Renal cortex interstitium (tissue), 11 donors: ENCODE measurements around the gene BTK. TPM values are rescaled to one million over a fixed set of nuclear protein-coding genes. Genes with fewer than 3 reads are reported as not detected.
A peak's percentile ranks its signal among the peaks of the same experiment; 100 is the strongest.

Experiments
- DNase-seq, 11 donors: peaks; one replicate each; pipeline ENCODE4 v3.0.0-alpha.2; 2013; ENCODE audit warnings: low read depth in 9 of 11, low spot score in 4 of 11; ENCODE audit errors: extremely low read depth in 1 of 11
- polyA plus RNA-seq, 3 donors: library from polyadenylated mRNA; unstranded; fragments of 120-200 nt; gene quantifications; one replicate each; pipeline ENCODE4 v1.2.1, GENCODE V29; 2013; ENCODE audit not compliant: insufficient read length in 3 of 3

The BTK gene
- polyA plus RNA-seq, 3 donors = 2.5 to 4.0 (median 3.0) TPM

DNA sequence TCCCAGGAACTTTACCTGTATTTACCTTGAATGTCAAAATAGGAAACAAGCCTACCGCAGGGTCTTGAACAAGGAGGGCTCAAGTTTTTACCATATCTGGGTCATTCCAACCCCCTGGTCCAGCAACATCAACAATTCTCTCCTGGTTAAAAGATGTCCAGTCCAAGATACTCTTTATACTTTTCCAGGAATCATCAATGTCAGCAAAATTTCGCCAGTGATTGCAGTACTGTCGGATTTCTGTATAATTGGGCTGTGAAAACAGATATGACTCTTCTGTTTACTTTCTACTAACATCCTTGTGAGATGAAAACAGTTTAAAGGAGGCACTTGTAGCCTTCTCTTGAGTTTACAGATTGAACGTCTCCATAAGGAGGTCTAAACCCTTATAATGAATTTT lies 12.7 kb upstream of the BTK start:
- DNase-seq = no peak

DNA sequence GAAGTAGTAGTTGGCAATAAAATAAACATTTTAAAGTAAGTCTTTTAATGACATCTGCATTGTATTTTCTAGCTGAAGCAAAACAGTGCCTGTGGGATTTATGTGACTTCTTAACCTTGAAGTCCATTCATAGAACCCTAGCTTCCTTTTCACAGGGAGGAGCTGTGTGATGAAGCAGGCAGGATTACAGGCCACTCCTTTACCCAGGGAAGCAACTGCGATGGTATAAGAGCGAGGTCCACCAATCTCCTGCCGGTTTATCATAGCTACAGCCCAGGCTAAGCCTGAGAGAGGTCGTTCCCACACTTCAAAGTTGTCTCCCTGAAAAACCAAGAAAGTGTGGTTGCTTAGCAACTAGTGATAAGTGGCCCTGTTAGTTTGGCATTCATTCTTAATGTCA lies 11.8 kb upstream of the BTK start:
- DNase-seq = no peak

DNA sequence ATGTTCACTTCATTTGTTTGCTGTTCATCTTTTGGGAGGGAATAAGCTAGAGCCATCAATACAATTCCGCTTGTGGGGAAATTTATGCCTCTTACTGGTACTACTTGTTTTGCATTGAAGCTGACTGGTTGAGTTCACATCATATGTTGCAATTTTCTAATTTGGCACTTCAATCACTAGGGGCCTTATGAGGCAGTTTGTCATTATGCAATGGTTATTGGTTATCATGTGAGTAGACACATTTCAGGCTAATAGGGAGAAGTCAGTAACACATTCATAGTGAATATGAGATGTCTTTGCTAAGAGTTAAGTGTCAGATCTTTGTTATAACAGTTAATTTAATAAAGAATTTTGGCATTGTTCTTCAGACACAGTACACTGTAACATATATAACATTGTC lies 9.8 kb upstream of the BTK start:
- no peak for DNase-seq

DNA sequence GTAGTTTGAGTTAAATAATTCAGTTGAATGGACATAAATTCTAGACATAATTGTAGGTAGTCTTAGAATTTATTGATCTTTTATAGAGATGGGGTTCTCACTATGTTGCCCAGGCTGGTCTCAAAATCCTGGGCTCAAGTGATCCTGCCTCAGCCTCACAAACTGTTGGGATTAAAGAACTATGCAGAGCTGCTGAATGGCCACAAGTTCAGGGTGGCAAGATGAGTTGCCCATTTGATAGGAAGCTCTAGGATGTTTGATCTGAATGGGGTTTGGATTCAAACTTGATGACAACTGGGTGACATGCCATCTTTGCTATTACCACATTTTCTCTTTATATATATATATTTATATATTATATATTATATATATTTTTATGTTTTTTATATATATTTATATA lies 8.4 kb upstream of the BTK start:
- DNase-seq = no peak

DNA sequence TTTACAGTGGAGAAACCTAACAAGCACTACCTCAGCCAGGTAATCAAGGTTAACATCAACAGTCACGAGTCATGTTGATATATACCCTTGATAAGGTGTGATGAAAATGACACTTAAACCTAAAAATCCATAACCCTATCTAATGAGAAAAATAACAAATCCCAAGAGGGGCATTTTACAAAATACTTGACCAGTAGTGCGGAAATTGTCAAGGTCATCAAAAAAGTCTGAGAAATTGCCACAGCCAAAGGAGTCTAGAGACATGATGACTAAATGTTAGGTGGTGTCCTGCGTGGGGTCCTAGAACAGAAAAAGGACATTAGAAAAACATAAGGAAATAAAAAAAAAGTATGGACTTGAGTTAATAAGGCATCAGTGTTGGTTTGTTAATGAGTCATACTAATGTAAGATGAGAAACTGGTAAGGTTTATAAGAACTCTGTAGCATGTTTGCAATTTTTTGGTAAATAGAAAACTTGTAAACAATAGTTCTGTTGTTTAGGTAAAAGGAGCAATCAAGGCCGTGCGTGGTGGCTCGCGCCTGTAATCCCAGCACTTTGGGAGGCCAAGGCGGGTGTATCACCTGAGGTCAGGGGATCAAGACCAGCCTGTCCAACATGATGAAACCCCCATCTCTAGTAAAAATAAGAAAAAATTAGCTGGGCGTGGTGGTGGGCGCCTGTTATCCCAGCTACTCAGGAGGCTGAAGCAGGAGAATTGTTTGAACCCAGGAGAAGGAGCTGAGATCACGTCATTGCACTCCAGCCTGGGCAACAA lies 7.7 kb upstream of the BTK start:
- no peak for DNase-seq

DNA sequence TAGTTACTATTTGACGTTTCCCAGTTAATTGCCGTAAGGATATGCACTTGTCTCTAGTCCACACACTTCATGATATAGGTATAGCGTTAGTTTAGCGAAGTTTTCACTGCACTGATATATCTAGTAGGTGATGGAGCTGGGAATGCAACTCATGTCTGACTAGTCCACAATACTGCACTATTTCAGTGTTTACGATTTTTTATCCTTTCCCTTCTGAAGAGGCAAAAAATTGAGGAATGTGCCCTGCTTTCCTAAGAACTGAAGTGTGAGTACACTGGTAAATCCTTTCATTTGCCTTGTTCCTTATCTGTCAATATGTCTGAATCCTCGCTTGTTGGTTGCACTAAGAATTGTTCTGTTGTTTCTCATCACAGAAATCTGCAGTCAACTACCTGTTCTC lies 5.8 kb upstream of the BTK start:
- DNase-seq = no peak

DNA sequence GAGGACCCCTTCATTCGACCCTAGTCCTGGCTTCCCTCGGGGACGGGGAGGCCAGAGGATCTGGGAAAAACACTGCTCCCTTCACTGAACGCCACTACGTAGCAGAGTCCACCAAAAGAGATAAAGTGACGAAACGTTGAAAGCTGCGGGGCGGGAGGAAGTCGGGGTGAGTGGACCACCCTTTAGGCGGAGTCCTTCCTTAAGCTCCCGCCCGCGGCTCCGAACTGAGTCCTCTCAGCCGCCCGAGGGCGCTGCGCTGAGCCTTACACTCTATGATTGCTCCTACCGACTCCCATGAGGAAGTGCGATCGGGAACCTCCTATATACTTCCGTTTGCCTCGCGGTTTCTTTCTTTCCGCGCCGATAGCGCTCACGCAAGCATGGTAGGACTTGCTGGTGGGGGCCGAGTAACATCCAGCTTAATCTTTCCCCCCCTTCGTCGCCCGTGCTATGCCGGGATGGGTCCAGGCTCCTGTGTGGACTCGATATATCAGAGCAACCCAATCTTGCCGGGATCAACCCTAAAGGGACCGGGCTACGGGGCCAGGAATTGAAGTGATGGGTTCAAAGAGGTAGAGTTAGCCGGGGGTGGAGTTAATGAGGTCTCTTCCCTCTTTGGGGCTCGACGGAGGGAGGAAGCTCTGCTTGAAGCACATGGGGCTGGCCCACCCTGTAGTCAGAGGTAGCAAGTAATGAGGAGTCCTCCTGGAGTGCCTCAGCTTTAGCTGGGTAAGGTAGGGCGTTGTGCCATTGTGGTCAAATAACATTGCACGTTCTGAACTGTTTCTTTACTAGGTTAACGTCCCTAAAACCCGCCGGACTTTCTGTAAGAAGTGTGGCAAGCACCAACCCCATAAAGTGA lies 4.9 kb upstream of the BTK start, which contains the start of gene RPL36A:
Gene RPL36A (plus strand): TSS at position 348 of the 862 bp plus-strand sequence. CDS start 33 bp downstream, at position 381.
- DNase-seq = peak; percentile 64 to 86 (median 79)

DNA sequence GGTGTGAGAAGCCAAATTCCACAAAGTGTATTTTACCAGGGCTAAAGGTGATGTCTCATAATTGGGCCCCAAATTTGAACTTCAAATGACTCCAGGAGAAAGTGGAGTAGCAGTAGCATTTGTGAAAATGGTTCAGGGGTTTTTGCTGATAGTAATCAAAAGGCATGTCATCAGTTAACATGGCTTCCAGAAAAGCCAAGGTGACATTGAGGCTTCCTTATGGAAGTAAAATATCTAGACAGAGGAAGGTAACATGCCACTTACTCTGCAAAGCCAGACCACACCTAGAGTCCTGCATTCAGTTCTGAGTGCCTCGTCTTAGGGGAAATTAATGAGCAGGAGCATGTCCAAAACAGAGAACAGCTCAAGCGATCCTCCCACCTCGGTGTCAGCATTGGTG lies 2.6 kb upstream of the BTK start:
- DNase-seq = no peak

DNA sequence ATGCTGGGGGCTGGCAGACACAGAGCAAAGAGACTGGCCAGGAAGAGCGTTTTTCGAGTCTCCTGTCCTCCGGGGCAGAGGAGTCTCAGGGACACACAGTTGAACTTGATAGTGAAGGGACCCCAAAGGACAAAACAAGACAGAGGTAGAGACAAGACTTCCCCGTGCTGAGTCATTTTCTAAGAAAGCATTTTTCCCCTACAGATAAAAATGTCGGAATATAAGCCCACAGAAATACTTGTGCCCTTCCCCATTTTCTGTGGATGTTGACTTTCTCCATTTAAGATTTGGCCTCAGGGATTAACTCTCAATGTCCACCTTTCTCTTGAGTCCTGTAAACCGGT lies 523 bp upstream of the BTK start:
- no peak for DNase-seq

DNA sequence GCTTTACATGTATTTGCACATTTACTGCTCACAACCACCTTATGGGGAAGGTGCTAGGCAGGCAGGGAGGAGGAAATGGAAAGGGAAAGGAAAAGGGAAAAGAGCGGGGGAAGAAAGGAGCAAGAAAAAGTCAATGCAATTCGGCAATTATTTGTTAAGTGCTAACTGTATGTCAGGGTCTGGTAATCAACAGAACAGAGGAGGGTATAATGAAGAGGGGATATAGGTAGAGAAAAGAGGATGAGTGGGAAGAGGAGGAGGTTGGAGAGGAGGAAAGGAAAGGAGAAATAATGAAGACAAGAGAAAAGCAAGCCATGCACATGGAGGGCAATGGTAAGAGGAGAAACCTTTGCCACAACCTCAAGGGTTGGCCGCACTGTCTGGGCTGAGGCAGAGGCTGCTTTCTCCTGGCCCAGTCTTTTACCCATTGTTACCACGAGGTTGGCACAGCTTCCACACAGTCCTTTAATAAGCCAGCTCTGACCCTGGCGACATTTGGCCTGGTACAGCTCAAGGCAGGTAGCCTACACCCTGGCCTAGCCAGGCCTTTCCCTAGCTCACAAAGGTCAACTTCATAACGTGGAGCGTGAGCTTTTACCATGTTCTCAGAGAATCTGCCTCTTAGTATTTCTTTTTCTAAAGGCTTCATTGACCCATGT lies 836 bp downstream of the BTK start:
- DNase-seq = no peak

DNA sequence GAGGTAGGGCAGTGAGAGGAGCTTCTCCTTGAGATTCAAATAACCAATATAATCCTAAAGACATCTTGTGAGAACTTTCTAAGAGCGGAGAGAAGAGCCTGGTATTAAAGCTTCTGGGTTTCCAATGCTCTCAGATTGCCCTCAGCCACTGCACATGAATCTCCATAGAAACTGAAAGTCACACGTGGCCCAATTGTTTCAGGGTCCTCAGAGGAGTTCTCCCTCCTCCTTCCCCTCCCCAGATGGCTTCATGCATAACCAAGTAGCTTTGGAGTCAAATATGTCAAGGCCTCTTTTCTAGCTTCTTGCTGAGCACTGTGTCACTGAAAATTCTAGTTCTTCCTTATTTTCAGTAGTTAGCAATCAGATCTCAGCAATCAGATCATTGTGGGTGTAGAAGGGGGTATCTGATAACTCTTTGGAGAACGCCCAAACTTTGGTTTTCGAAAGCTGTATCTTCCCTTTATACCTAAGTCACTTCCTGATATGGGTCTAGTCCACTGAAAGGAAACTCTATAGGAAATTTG lies 2.2 kb downstream of the BTK start:
- peak in 1 of 11 donors; percentile 12 for DNase-seq

DNA sequence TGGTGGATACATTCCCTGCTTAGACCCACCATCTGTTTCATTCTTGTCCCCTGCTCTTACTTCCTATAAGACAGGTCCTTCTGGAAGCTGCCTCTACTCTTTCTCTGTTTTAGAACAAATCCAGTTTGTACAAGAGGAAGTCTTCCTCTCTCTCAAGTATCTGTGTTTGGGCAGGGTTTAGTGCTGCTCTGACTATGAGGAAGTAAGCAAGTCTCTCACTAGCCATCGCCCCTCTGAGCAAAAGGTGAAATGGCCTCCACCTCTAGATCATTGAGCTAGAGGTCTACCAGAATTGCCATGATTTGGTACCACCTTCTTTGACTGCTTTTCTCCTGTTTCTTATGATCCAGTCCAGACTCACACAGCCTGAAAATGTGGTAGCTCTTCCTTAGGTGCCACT lies 8.4 kb downstream of the BTK start:
- DNase-seq = no peak

DNA sequence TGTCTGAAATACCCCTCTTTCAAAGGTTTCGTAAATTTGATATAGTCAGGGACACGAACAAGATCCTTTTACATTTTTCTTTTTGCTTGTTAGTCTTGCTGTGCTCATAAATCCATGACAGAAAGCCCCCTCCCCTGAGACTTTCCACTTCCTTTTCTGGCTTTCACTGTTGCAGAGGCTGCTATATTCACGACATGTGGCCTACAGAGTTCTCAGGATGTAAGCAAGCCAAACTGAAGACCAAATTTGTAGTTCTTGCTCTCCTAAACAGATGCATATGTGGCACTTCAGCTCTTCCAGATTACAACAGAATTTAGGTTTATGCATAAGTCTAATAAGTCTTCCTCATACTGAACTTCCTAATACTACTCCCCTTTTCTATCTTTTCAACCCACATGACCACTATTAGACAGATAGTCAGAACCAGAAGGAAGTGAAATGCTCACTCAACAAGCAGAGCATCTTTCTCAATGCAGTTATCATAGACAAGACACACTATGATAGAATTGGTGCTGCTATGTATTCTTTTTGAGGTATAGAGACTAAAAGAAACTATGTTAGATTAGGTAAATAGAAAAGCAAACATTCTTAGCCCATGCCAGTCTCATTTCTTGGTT lies 15.0 kb downstream of the BTK start:
- no peak for DNase-seq

DNA sequence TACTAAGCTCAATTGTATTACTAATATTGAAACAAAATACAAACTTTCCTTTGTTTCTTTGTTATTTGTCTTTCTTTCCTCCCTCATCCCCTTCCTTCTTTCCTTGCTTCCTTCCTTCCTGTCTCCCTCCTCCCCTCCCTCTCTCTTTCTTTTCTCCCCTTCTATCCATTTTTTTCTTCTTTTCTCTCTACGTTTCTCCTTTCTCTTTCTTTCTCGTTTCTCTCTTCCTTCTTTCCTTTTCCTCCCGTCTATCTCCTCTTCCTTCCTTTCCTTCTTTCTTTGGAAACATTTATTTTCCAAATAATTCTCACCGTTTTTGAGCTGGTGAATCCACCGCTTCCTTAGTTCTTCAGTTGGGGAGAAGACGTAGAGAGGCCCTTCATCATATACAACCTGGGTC lies 16.3 kb downstream of the BTK start:
- DNase-seq = no peak

DNA sequence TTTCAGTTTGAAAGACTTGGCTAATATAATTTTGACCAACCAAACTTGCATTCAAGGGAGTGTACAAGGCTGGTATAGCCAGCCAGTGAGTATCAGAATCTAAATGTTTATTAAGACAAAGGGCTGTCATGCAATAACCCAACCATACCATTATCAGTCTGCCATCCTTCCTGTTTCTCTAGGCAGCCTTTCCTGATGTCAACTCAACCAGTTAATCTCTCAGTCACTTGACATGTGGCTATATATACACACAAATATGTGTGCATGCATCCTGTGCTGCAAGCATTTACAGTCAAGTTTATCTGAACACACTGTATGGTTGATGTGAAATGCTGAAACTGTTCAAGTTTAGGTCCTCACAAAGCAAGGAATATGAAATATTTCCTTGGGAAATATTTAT lies 17.2 kb downstream of the BTK start:
- DNase-seq = no peak

DNA sequence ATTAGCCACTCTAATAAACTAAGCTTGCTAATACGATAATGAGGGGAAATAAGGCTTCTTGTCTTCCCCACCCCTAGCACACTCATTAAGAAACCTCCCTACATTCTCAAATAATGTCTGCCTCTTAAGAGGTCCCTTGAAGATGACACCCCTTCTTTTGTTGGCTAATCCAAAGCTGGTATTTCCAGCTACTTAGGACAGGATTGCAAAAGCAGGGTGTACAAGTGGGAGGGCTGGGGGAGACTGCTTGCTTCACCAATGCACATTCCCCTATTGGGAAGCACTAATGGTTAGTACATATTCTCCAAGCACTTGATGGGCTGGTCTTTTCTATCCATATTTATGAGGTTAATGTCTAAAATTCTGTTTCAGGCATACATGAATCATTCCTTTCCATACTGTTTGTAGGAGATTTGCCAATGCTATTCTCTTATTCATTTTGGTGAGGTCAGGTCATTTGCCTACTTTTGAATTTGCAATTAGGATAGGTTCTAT lies 20.6 kb downstream of the BTK start:
- DNase-seq = no peak

DNA sequence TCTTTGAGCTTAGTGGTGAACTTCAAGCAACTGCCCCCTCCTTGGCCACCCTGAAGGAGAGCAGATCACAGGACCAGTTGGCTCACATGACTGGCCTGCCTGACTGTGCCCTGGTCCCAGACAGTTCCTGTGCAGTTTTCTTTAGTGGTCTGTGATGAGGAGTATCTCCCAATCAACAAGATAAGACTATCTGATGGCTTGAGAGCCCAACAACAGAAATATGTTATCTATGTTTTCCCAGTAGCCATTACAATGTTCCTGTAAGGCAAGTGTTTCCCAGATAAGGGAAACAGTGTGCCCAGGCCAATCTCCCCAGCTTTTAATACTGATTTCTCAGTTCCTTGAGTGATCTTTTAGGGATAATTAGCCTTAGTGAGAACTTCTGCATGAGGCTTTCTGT lies 23.2 kb downstream of the BTK start:
- DNase-seq = no peak

DNA sequence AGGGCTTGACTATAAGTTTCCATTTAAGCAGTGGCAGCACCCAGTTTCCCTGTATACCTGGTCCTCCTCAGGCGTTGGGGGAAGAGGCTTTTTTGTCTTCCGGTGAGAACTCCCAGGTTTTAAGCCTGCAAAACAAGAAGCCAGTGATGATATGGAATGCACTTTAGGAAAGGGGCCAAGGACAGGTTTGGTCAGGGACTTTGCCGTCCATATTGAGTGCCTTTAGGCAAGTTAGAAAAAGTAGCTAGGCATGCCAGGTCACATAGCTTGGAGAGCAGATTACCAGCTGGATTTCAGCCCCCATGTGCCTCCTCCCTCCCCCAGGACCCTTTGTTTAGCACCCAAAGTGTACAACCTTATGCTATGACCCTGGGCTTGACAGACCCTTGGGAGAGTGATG lies 23.9 kb downstream of the BTK start:
- no peak for DNase-seq

DNA sequence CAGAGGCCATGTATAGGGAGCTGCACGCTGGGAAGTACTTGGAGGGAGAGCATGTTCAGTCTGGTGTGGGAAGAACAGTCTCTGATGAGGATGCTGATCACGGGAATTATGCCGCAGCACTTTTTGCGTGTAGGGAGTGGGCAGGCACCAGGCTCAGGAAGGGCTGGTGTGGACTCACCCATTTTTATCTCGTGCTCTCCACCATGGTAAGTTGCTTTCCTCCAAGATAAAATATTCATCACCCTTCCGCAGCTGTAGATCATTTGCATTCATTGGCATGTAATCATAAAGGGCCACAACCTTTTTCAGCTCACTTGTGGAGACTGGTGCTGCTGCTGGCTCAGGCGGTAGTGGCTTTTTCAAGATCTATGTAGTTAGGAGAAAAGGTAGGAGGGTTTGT lies 25.6 kb downstream of the BTK start:
- DNase-seq = no peak
